Transverse colon (tissue), 4 donors: ENCODE measurements around the gene PAXIP1.

Source experiments
- EP300 ChIP-seq: sonication (generic); formaldehyde crosslinking; IDR thresholded peaks from one replicate; pipeline ENCODE4 v1.6.1; 2017; ENCODE audit warnings: antibody characterized with exemption, low read depth
- POLR2A ChIP-seq: fragments of 450-650 bp; IDR thresholded peaks from one replicate; pipeline ENCODE4 v1.6.1; 2016; ENCODE audit warnings: antibody characterized with exemption, mild to moderate bottlenecking, moderate library complexity
- POLR2AphosphoS5 ChIP-seq, 3 donors: sonication (generic); formaldehyde crosslinking; IDR thresholded peaks; one replicate each; pipeline ENCODE4 v1.6.1; 2016; ENCODE audit warnings: antibody characterized with exemption in 3 of 3
- TF ChIP-seq, protein P1 (sequence below), 5 experiments: fragments of 200-600 bp in 3 of 5; fragments of 450-650 bp in 2 of 5; sonication (generic) in 3 of 5; IDR thresholded peaks; 1 replicate in 2 of 5; 2 replicates in 3 of 5; pipeline ENCODE4 v1.5.1; 2016 to 2017; ENCODE audit warnings: antibody characterized with exemption in 5 of 5, inconsistent platforms in 3 of 5, mild to moderate bottlenecking in 2 of 5, moderate library complexity in 1 of 5

DNA sequence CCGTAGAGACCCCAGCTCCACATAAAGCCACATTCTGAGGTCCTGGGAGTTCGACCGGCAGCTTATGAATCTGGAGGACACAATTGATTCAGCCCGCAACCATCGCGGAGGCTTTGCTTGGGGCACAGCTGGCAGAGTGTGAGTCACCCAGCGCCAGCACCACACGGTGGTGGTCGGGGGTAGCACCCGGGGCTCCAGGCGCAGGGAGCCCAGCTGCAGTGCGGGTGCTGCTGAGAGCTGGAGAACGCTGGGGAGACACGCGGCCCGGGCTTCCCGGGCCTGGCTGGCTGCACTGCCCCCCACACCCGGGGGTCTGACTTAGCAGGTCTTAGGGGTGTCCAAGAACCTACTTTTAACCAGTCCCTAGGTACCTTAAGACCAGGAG is 87.9 kb downstream of the PAXIP1 start:
- TF ChIP-seq, protein P1, sequence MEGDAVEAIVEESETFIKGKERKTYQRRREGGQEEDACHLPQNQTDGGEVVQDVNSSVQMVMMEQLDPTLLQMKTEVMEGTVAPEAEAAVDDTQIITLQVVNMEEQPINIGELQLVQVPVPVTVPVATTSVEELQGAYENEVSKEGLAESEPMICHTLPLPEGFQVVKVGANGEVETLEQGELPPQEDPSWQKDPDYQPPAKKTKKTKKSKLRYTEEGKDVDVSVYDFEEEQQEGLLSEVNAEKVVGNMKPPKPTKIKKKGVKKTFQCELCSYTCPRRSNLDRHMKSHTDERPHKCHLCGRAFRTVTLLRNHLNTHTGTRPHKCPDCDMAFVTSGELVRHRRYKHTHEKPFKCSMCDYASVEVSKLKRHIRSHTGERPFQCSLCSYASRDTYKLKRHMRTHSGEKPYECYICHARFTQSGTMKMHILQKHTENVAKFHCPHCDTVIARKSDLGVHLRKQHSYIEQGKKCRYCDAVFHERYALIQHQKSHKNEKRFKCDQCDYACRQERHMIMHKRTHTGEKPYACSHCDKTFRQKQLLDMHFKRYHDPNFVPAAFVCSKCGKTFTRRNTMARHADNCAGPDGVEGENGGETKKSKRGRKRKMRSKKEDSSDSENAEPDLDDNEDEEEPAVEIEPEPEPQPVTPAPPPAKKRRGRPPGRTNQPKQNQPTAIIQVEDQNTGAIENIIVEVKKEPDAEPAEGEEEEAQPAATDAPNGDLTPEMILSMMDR (IDR thresholded peaks at IDR 0.05), result no peak
- no peak for TF ChIP-seq EP300
- no peak for TF ChIP-seq POLR2AphosphoS5 (IDR thresholded peaks at IDR 0.05)
- no peak for TF ChIP-seq POLR2A
